HG02885 (cell line): ENCODE data around the gene SH2D4B.
"Not testable (repeated sequence)": the region's sequence is repeated elsewhere in the genome, so short reads cannot be mapped to it uniquely, and the experiment has no call there.

ENCODE experiments used
- ATAC-seq: cut with Tn5 transposase; IDR thresholded peaks from one replicate; pipeline ENCODE4 v1.9.1; 2021; ENCODE audit warnings: mild to moderate bottlenecking; ENCODE audit not compliant: unreplicated experiment, poor library complexity

Gene SH2D4B

GRCh38 chr10:80522756-80523363, 14.8 kb upstream of the SH2D4B start:
- ATAC-seq: no peak

- no peak for ATAC-seq
Measured at GRCh38 chr10:80523773-80524172, 13.9 kb upstream of the SH2D4B start.

- ATAC-seq: no peak
Measured at GRCh38 chr10:80524190-80524909, 13.4 kb upstream of the SH2D4B start.

DNA sequence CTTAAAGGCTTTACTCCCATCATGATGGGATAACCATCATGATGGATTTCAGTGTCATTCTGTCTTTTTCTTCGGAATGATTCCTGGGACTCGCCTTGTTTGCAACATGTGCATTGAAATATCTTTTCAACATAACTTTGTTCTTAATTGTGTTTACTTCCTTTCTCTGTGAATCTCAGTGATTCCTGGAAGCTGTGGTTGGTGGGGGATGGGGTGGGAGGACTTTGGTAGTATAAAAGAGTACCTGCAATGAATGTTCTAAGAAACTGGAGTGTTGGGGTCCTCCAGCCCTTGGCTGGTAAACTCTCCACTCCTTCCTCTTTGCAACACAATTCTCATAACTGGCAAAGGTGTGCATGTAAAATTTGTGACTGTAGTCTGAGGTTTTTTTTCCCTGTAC, 11.5 kb upstream of the SH2D4B start:
- ATAC-seq: no peak

DNA sequence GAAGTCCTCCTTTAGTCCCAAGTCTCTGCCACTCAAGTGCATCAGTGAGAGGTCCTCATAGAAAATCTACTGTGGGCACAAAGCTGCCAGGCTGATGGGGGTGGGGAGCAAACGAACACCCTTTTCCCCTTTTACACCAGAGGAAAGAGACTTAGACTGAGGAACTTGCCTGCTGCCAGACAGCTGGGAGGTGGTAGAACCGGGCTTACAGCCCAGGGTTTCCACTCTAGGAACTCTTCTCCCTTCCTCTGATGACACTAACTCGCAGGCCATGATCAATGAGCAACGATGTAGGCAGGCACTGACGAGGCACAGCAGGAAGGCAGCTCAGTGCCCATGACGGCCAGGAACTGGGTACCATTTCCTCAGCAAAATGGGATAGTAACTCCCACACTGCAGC, 11.0 kb upstream of the SH2D4B start:
- ATAC-seq: no peak

DNA sequence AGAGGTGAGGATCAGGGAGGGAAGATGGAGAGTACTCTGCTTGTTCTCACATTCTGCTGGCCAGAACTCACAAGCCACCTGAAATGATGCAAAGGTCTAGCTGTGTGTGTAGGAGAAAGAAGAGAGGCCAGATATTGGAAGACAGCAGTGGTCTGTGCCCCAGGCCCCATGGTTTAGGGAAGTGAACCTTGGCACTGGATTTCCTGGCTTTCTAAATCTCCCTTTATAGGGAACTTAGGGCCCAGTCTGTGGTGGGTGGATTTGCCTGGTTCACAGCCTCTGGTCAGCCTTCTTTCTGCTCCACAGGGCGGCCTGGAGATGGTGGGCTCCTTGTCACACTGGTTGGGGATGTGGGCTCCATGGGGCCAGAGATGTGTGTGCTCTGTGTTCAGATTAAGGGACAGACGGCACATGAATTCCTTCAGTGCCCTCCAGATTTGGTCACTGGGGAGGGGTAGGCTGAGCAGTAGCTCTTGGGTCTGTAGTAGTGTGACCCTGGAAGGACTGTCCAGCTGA, 9.5 kb upstream of the SH2D4B start:
- ATAC-seq: no peak

GRCh38 chr10:80528901-80529300, 8.8 kb upstream of the SH2D4B start:
- no peak for ATAC-seq

- ATAC-seq: no peak
Measured at GRCh38 chr10:80529604-80530003, 8.1 kb upstream of the SH2D4B start.

DNA sequence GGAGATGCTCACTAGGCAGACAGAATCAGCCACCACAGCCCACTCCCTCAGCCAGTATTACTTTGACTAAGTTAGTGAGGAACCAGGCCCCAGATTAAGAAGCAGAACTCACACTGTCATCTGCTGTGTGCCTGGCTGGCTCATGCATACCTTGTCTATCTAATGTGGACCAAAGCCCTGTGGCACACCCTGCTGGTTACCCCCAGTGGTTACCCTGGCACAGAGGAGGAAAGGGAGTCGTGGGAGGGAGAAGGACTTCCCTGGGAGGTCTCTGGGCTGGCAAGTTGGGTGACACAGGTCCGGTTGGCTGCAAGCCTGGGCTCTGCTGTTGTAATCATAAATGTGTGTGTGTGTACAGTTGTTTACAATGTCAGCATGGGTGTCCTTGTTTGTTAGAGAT, 7.5 kb upstream of the SH2D4B start:
- peak; percentile 62 for ATAC-seq

DNA sequence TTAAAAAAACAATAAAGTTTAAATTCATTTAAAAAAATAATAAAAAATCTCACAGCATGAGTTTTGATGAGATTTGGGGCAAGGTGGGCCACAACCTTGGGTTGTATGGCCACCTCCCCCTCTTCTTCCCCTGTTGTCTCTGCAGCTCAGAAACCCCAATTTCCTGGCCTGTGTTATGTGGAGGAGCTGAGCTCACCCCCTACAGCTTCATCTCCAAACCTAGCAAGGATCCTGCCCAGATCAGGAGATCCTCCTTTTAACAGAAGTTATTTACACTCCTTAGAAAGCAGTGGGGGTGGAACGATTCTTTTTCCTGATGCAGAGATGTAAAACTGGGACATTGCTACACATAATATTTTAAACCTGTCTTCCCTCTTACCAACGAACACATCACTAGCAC, 6.9 kb upstream of the SH2D4B start:
- no peak for ATAC-seq

GRCh38 chr10:80532571-80532970, 5.1 kb upstream of the SH2D4B start:
- no peak for ATAC-seq

GRCh38 chr10:80534059-80534458, 3.6 kb upstream of the SH2D4B start:
- ATAC-seq: not testable (repeated sequence)

DNA sequence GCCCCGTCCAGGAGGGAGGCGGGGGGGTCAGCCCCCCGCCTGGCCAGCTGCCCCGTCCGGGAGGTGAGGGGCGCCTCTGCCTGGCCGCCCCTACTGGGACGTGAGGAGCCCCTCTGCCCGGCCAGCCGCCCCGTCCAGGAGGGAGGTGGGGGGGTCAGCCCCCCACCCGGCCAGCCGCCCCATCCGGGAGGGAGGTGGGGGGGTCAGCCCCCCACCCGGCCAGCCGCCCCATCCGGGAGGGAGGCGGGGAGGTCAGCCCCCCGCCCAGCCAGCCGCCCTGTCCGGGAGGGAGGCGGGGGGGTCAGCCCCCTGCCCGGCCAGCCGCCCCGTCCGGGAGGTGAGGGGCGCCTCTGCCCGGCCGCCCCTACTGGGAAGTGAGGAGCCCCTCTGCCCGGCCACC, 3.1 kb upstream of the SH2D4B start:
- ATAC-seq: not testable (repeated sequence)

DNA sequence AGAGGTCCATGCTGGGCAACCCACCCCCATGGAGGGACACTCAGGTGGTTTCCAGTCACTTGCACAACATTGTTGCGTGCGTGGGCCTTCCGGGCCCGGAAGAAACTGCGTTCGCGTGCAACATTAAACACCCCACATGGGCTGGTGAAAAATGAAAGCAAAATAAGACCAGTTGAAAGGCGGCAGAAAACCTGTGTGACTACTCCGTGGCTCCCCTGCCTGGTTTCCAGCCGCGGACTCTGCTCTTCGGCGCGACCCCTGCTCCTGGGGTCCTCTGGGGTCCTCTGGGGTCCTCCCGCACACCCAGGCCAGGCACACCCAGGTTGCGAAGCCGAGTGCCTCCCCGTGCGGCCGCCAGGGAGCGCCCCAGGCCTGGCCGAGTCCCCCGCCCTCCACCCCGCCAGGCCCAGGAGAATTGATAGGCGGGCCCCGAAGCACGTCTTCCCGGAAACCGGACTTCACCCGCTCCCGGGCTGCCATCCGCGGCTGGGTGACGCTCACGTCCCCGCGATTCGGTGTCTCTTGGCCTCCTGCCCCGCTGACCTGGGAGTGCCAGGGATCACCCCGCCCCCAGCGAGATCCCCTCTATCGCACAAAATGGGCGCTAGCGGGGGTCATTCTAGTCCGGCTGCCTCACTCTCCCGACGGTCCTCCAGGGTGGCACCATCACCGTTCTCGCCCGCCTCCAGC, 1.9 kb upstream of the SH2D4B start:
- ATAC-seq: peak; percentile 87

DNA sequence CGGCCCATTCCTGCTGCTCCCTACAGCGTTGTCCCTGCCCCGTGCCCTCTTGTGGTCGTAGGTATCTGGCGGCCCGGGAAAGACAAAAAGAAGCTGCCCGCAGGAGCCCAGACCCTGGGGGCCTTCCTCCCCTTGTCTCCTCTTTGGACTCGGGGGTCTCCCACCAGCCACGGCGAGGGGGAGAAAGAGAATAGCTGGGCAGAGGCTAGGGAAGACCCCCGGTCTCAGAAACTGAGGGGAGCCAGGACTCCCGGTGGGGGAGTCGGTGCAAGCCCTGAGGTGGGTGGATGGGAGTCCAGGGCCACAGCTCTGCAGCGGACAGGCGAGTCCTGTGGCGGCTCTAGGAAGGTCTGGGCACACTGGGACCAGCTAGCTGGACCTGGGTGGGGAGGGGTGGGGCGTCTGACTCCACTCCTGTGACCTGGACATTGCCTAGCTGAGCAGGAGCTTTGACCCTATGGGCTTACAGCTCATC, 1.3 kb upstream of the SH2D4B start:
- ATAC-seq: no peak

GRCh38 chr10:80537086-80537735, 491 bp upstream of the SH2D4B start:
- no peak for ATAC-seq

DNA sequence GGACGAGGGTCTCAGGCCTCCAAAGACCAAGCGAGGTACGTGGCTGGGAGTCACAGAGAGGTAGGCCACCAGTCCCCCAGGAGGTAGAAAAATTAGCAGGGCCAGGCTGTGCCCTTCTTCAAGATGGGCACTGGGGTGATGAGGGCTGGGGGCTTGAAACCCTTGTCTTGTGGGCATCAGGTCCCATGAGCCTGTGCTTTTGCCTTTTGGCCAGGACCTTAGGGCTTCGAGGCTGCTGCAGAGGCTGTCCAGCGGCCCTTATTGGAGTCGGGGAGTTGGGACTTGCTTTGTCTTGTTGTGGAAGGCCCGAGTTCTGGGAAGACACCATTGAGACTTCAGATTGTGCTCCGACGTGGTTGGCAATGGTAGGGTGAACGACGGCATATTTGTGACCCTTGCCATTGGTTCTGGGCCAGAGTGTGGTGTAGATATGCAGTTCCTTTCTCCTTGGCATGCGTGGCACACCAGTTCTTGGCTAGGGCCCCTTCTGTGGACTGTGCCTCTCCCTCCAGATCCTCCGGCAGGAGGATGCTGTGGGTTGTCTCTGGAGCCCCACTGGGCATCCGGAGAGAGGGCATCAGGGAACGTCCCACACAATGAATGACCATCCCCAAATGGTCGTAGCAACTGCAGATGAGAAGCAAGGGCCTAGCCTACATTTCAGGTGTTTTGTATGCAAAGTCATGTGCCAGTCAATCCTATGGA, 931 bp downstream of the SH2D4B start:
- no peak for ATAC-seq

DNA sequence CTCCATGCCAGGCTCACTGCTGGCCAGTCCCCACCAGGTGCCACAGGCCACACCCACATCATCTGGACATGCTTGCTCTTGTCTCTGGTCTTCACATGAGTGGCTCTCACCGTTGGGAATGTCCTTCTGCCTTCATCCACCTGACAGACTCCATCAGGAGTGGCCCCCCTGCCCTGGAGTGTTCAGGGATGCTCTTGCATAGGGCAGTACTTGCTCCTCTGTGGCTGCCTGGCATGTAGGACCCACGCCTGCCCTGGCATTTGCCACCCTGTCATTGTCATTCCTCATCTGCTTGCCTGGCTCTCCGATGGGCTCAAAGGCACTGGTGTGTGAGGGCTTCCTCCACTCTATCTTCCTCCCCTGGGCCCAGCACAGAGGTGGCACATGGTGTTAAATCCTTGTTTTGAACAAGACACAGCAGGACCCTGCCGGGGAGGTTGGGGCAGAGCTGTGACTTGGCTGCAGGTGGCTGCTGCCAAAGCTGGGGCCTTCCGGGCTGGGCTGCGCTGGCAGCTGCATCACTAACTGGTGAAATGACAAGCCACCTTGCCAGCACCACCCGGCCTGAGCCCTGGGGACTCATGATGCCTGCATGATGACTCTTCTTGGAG, 1.8 kb downstream of the SH2D4B start:
- ATAC-seq: no peak

DNA sequence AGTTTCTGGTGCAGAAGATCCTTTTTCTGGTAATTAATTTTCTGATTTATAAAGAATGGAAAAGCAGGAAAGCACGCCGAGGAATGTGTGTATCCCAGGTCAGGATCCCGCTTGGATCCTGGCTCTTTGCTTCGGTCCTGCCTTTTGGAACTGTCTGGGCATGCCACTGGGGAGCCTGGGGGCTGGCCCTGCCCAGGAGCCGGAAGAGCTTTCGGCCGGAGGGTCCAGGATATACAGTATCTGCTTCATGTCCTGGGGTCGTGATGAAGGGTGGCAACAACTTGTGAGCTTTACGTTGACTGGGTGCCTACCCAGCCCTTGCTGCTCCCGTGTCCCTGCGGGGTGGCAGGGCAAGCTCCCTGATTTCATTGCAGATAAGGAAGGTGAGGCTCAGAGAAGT, 2.4 kb downstream of the SH2D4B start:
- no peak for ATAC-seq

DNA sequence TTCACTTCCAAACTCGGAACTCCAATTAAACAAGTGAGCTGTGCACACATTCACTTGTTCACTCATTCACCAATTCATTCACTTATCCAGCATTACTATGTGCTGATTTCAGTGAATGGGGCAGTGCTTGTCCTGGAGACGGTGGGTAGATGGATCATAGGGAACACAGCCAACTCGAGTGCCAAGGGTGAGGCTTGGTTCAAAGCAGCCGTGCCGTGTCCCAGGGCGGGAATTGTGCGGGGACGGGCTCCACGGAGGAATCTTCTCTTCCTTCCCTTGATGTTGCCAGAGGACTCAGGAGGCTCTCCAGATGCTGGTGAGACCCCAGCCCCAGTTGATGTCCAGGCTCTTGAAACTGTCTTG, 2.9 kb downstream of the SH2D4B start:
- ATAC-seq: no peak
